Mesenchymal stem cell (in vitro differentiated cells and primary cell): ENCODE data around the gene ZBTB37. TPM values are rescaled to one million over a fixed set of nuclear protein-coding genes. Genes with fewer than 3 reads are reported as not detected.

Source experiments
- DNase-seq: peaks from one replicate; pipeline ENCODE4 v3.0.0-alpha.2; 2013
- H2AFZ ChIP-seq: one replicate; pipeline ENCODE4 v1.6.1; 2013; ENCODE audit warnings: low read depth, mild to moderate bottlenecking, control low read depth, inconsistent platforms, low read length, moderate library complexity
- H2AK5ac ChIP-seq: 2 replicates; pipeline ENCODE4 v1.6.1; 2013; ENCODE audit warnings: low read length, moderate library complexity, mild to moderate bottlenecking, inconsistent platforms; ENCODE audit not compliant: severe bottlenecking
- H2BK120ac ChIP-seq: one replicate; pipeline ENCODE4 v1.6.1; 2013; ENCODE audit warnings: low read depth, mild to moderate bottlenecking, inconsistent platforms, low read length, moderate library complexity
- H2BK12ac ChIP-seq, 2 experiments: one replicate each; pipeline ENCODE4 v1.6.1; 2013; ENCODE audit warnings: inconsistent platforms in 2 of 2, low read length in 2 of 2, mild to moderate bottlenecking in 2 of 2, moderate library complexity in 2 of 2, control low read depth in 1 of 2
- H2BK15ac ChIP-seq: one replicate; pipeline ENCODE4 v1.6.1; 2013; ENCODE audit warnings: mild to moderate bottlenecking, low read depth, inconsistent platforms; ENCODE audit not compliant: poor library complexity, severe bottlenecking
- H2BK5ac ChIP-seq: 2 replicates; pipeline ENCODE4 v1.6.1; 2013; ENCODE audit warnings: low read depth, mild to moderate bottlenecking, low read length, control low read depth, inconsistent platforms; ENCODE audit not compliant: poor library complexity, severe bottlenecking
- H3K14ac ChIP-seq, 2 experiments: one replicate each; pipeline ENCODE4 v1.6.1; 2013; ENCODE audit warnings: inconsistent platforms in 2 of 2, low read length in 2 of 2, control low read depth in 1 of 2, mild to moderate bottlenecking in 1 of 2, moderate library complexity in 1 of 2
- H3K18ac ChIP-seq, 2 experiments: one replicate each; pipeline ENCODE4 v1.6.1; 2013; ENCODE audit warnings: inconsistent platforms in 2 of 2, low read length in 2 of 2, control low read depth in 1 of 2, low read depth in 1 of 2, mild to moderate bottlenecking in 1 of 2
- H3K23ac ChIP-seq, 2 experiments: one replicate each; pipeline ENCODE4 v1.6.1; 2013; ENCODE audit warnings: inconsistent platforms in 2 of 2, low read length in 2 of 2, mild to moderate bottlenecking in 2 of 2, moderate library complexity in 2 of 2, control low read depth in 1 of 2
- H3K27ac ChIP-seq: 2 replicates; pipeline ENCODE4 v1.5.1; 2013; ENCODE audit warnings: mild to moderate bottlenecking, moderate library complexity, low read length, control low read depth, inconsistent platforms; ENCODE audit not compliant: poor library complexity, severe bottlenecking
- H3K27me3 ChIP-seq, 2 experiments: 2 replicates each; pipeline versions ENCODE4 v1.6.1 to v1.7.0; 2013; ENCODE audit warnings: low read length in 2 of 2, mild to moderate bottlenecking in 2 of 2, moderate library complexity in 2 of 2, control low read depth in 1 of 2, inconsistent platforms in 1 of 2; ENCODE audit not compliant: control insufficient read depth in 1 of 2, insufficient read depth in 1 of 2
- H3K36me3 ChIP-seq, 2 experiments: 2 replicates each; pipeline versions ENCODE4 v1.6.1 to v1.7.0; 2013; ENCODE audit warnings: low read length in 2 of 2, control low read depth in 1 of 2, inconsistent platforms in 1 of 2, low read depth in 1 of 2, mild to moderate bottlenecking in 1 of 2; ENCODE audit not compliant: insufficient read depth in 2 of 2, control insufficient read depth in 1 of 2
- H3K4ac ChIP-seq, 2 experiments: one replicate each; pipeline ENCODE4 v1.6.1; 2013; ENCODE audit warnings: inconsistent platforms in 2 of 2, low read length in 2 of 2, mild to moderate bottlenecking in 2 of 2, moderate library complexity in 2 of 2, control low read depth in 1 of 2, low read depth in 1 of 2
- H3K4me1 ChIP-seq: 2 replicates; pipeline ENCODE4 v1.6.1; 2013; ENCODE audit warnings: low read depth, low read length, control low read depth; ENCODE audit not compliant: control insufficient read depth, insufficient read depth
- H3K4me2 ChIP-seq: 2 replicates; pipeline ENCODE4 v1.6.1; 2013; ENCODE audit warnings: low read length, mild to moderate bottlenecking, inconsistent platforms; ENCODE audit not compliant: poor library complexity, severe bottlenecking
- H3K4me3 ChIP-seq, 2 experiments: 2 replicates each; pipeline versions ENCODE4 v1.5.1 to v1.7.0; 2013; ENCODE audit warnings: low read length in 2 of 2, mild to moderate bottlenecking in 2 of 2, control low read depth in 1 of 2, low read depth in 1 of 2; ENCODE audit not compliant: insufficient read depth in 1 of 2
- H3K79me1 ChIP-seq: replicated peaks from 2 replicates; pipeline ENCODE4 v1.6.1; 2013; ENCODE audit warnings: mild to moderate bottlenecking, control low read depth, low read length, inconsistent platforms; ENCODE audit not compliant: poor library complexity, severe bottlenecking
- H3K9ac ChIP-seq: 2 replicates; pipeline ENCODE4 v1.7.0; 2013; ENCODE audit warnings: mild to moderate bottlenecking, low read length, moderate library complexity
- H3K9me3 ChIP-seq: 2 replicates; pipeline ENCODE4 v1.7.0; 2013; ENCODE audit warnings: mild to moderate bottlenecking, low read length; ENCODE audit not compliant: control insufficient read depth
- H4K8ac ChIP-seq: one replicate; pipeline ENCODE4 v1.6.1; 2013; ENCODE audit warnings: inconsistent platforms, mild to moderate bottlenecking, low read length, moderate library complexity
- H4K91ac ChIP-seq: one replicate; pipeline ENCODE4 v1.6.1; 2013; ENCODE audit warnings: mild to moderate bottlenecking, low read length, inconsistent platforms
- WGBS: methylation state at CpG from one replicate; pipeline ENCODE4 v1.1.7; 2013; ENCODE audit warnings: mixed read lengths; 5-methylcytosine and 5-hydroxymethylcytosine counted together
- small RNA-seq: library from polyadenylated mRNA; stranded (forward); fragments of <200 nt; extraction: miRNeasy Mini kit (QIAGEN cat#:217004); gene quantifications from one replicate; pipeline ENCODE3, GENCODE V24; 2013; ENCODE audit warnings: low read depth

Gene ZBTB37

GRCh38 chr1:173937062-173937461, 68.9 kb downstream of the ZBTB37 start:
- Histone ChIP-seq H3K14ac (no peak overlapping the region), H3K4me1 (no peaks in the 10 kb centered on the region), H3K27me3 (no peaks in the 10 kb centered on the region), H2AK5ac (no peak overlapping the region), H2BK15ac (no peak overlapping the region), H3K4me3 (no peak overlapping the region), H4K8ac (no peak overlapping the region), H3K18ac (no peak overlapping the region), H3K79me1 (peaks cover 4% of the 10 kb centered on the region), H2BK5ac (no peak overlapping the region), H3K4ac (no peak overlapping the region), H3K4me2 (no peak overlapping the region), H4K91ac (no peak overlapping the region), H3K36me3 (peaks cover 9 to 86% of the 10 kb centered on the region in 2 experiments), H3K27ac (no peak overlapping the region), H2AFZ (no peak overlapping the region), H3K9ac (no peak overlapping the region), H2BK120ac (no peak overlapping the region), H3K9me3 (no peaks in the 10 kb centered on the region), H3K23ac (no peak overlapping the region), H2BK12ac (no peak overlapping the region)
- no peak for DNase-seq
- WGBS = no CpG with 5 or more reads among the region's 2 CpGs

GRCh38 chr1:173946380-173946921, 78.3 kb downstream of the ZBTB37 start:
- H3K4me3 ChIP-seq = no peak overlapping the region
- no peaks in the 10 kb centered on the region for H3K27me3 ChIP-seq
- no peak for DNase-seq
- H2BK12ac ChIP-seq = no peak overlapping the region
- no peak overlapping the region for H2BK120ac ChIP-seq
- H2AFZ ChIP-seq = no peak overlapping the region
- peaks cover 44 to 82% of the 10 kb centered on the region in 2 experiments for H3K36me3 ChIP-seq
- no peak overlapping the region for H3K9ac ChIP-seq
- no peak overlapping the region for H3K4me2 ChIP-seq
- no peaks in the 10 kb centered on the region for H3K9me3 ChIP-seq
- H3K18ac ChIP-seq = no peak overlapping the region
- H3K14ac ChIP-seq = no peak overlapping the region
- no peak overlapping the region for H4K91ac ChIP-seq
- H3K79me1 ChIP-seq = peaks cover 17% of the 10 kb centered on the region
- WGBS = 85% methylated on average over 1 of the region's 4 CpGs
- no peak overlapping the region for H3K4ac ChIP-seq
- no peak overlapping the region for H3K23ac ChIP-seq
- no peak overlapping the region for H3K27ac ChIP-seq
- H2BK15ac ChIP-seq = no peak overlapping the region
- no peak overlapping the region for H4K8ac ChIP-seq
- no peak overlapping the region for H2BK5ac ChIP-seq
- H3K4me1 ChIP-seq = no peaks in the 10 kb centered on the region
- H2AK5ac ChIP-seq = no peak overlapping the region

- Histone ChIP-seq H4K91ac (no peak overlapping the region), H3K9ac (no peak overlapping the region), H3K4ac (no peak overlapping the region), H3K27ac (no peak overlapping the region), H2BK12ac (no peak overlapping the region), H2BK120ac (no peak overlapping the region), H3K36me3 (peaks cover 32 to 83% of the 10 kb centered on the region in 2 experiments), H2AK5ac (no peak overlapping the region), H3K18ac (no peak overlapping the region), H3K4me2 (no peak overlapping the region), H3K9me3 (no peaks in the 10 kb centered on the region), H3K4me3 (no peak overlapping the region), H2BK15ac (no peak overlapping the region), H3K4me1 (no peaks in the 10 kb centered on the region), H4K8ac (no peak overlapping the region), H2BK5ac (no peak overlapping the region), H3K23ac (no peak overlapping the region), H3K79me1 (peaks cover 18% of the 10 kb centered on the region), H3K27me3 (no peaks in the 10 kb centered on the region), H3K14ac (no peak overlapping the region), H2AFZ (no peak overlapping the region)
- DNase-seq = no peak
- WGBS = 98% methylated on average over 4 of the region's 4 CpGs
Measured at GRCh38 chr1:173948594-173948993, 80.4 kb downstream of the ZBTB37 start.

Small RNA genes lying within 50 kb of the gene (small RNA-seq; reads per million reads assigned to genes)
- gene RNA5SP67 = not detected
